Nephron progenitor cell (in vitro differentiated cells): ENCODE data around the gene LTC4S.
A peak's percentile ranks its signal among the peaks of the same experiment; 100 is the strongest.

Experiments used
- DNase-seq: peaks from one replicate; pipeline ENCODE4 v3.0.0; 2021
- H3K27ac Mint-ChIP-seq: 2 replicates; pipeline ENCODE4 v1.8.0; 2021; ENCODE audit warnings: mild to moderate bottlenecking, moderate library complexity, mixed read lengths
- H3K27me3 Mint-ChIP-seq: 2 replicates; pipeline ENCODE4 v1.8.0; 2021; ENCODE audit warnings: mild to moderate bottlenecking, low read depth, mixed read lengths; ENCODE audit not compliant: poor library complexity
- H3K36me3 Mint-ChIP-seq: 2 replicates; pipeline ENCODE4 v1.8.0; 2021; ENCODE audit warnings: low read depth, mixed read lengths
- H3K4me1 Mint-ChIP-seq: 2 replicates; pipeline ENCODE4 v1.8.0; 2021; ENCODE audit warnings: mixed read lengths
- H3K4me3 Mint-ChIP-seq: 2 replicates; pipeline ENCODE4 v1.8.0; 2021; ENCODE audit warnings: mild to moderate bottlenecking, moderate library complexity, mixed read lengths
- H3K9me3 Mint-ChIP-seq: 2 replicates; pipeline ENCODE4 v1.8.0; 2021; ENCODE audit warnings: mild to moderate bottlenecking, moderate library complexity, mixed read lengths
- CTCF ChIP-seq: fragments of 200-600 bp; sonication (generic); IDR thresholded peaks from 2 replicates; pipeline ENCODE4 v1.5.0; 2021; ENCODE audit warnings: antibody characterized with exemption

Gene LTC4S

GRCh38 chr5:179795049-179795862 is 1.5 kb downstream of the LTC4S start:
- DNase-seq, result peak; percentile 56
- no peak for TF ChIP-seq CTCF
- peak overlapping the region; percentile 74 for H3K4me3 Mint-ChIP-seq
- no peaks in the 10 kb centered on the region for H3K9me3 Mint-ChIP-seq
- H3K27ac Mint-ChIP-seq, result no peak overlapping the region
- peaks cover 6% of the 10 kb centered on the region for H3K27me3 Mint-ChIP-seq
- peaks cover 11% of the 10 kb centered on the region for H3K4me1 Mint-ChIP-seq
- H3K36me3 Mint-ChIP-seq, result peaks cover 16% of the 10 kb centered on the region

- no peak overlapping the region for H3K27ac Mint-ChIP-seq
- peak overlapping the region; percentile 76 for H3K4me3 Mint-ChIP-seq
- peak; percentile 86 for DNase-seq
- peaks cover 6% of the 10 kb centered on the region for H3K27me3 Mint-ChIP-seq
- H3K9me3 Mint-ChIP-seq, result no peaks in the 10 kb centered on the region
- TF ChIP-seq CTCF, result peak; percentile 36
- peaks cover 16% of the 10 kb centered on the region for H3K36me3 Mint-ChIP-seq
- H3K4me1 Mint-ChIP-seq, result peaks cover 11% of the 10 kb centered on the region
These were observed 2.4 kb downstream of the LTC4S start for GRCh38 chr5:179795863-179796833.

- peaks cover 6% of the 10 kb centered on the region for H3K27me3 Mint-ChIP-seq
- no peak for DNase-seq
- H3K36me3 Mint-ChIP-seq, result peaks cover 22% of the 10 kb centered on the region
- H3K4me3 Mint-ChIP-seq, result peak overlapping the region; percentile 76
- no peaks in the 10 kb centered on the region for H3K9me3 Mint-ChIP-seq
- H3K27ac Mint-ChIP-seq, result no peak overlapping the region
- TF ChIP-seq CTCF, result no peak
- H3K4me1 Mint-ChIP-seq, result peaks cover 17% of the 10 kb centered on the region
These were observed 3.3 kb downstream of the LTC4S start for GRCh38 chr5:179796877-179797608.

GRCh38 chr5:179797741-179798140 is 4.0 kb downstream of the LTC4S start:
- no peak for DNase-seq
- no peaks in the 10 kb centered on the region for H3K9me3 Mint-ChIP-seq
- H3K27me3 Mint-ChIP-seq, result peaks cover 6% of the 10 kb centered on the region
- no peak overlapping the region for H3K4me3 Mint-ChIP-seq
- TF ChIP-seq CTCF, result no peak
- H3K27ac Mint-ChIP-seq, result peak overlapping the region; percentile 25
- H3K36me3 Mint-ChIP-seq, result peaks cover 24% of the 10 kb centered on the region
- peaks cover 24% of the 10 kb centered on the region for H3K4me1 Mint-ChIP-seq

- H3K4me3 Mint-ChIP-seq, result no peak overlapping the region
- DNase-seq, result no peak
These were observed 4.5 kb downstream of the LTC4S start for GRCh38 chr5:179798144-179798770.

More at GRCh38 chr5:179798144-179798770, 4.5 kb downstream of the LTC4S start:
- no peak for TF ChIP-seq CTCF
- peaks cover 6% of the 10 kb centered on the region for H3K27me3 Mint-ChIP-seq
- no peak overlapping the region for H3K27ac Mint-ChIP-seq
- H3K9me3 Mint-ChIP-seq, result no peaks in the 10 kb centered on the region
- peaks cover 28% of the 10 kb centered on the region for H3K4me1 Mint-ChIP-seq
- peaks cover 24% of the 10 kb centered on the region for H3K36me3 Mint-ChIP-seq
